ENCODE data around the gene HYAL2. TPM values are rescaled to one million over a fixed set of nuclear protein-coding genes. Genes with fewer than 3 reads are reported as not detected.

Gene HYAL2
- total and polyA plus RNA-seq, 10 of the 15 experiments (the other 5 are each of a cell fraction or from before 2014, with no cell fraction given), result 0.06 to 21.8 (median 12.7) TPM

DNA sequence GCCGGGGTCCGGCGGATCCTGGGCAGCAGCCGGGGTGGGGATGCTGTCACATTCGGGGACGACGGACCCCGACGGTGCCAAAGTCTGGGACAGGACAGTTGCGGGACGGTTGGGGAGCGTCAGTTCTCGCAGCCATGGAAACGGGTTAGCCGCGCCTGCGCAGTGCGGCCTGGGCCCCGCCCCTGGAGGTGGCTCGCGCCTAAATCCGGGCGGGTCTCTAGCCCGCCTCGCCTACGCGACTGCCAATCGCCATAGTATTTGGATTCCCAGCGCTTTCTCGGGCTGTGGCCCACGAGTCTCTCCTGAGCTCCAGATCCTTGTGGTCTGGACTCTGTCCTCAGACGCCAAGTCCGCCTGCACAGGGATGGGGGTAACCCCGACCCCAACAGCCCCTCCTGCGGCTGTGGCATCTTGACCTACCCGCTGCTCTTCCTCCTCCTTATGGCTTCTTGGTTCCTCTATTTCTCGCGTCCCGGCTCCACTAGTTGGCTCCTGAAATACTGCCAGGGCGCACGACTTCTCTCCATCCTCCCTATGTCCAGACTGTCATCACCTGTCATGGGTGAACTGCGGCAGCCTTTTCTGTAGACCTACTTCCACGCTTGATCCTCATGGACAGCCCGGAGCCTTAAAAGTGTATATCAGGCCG is 23.2 kb upstream of the HYAL2 start, which contains the start of gene ZMYND10 (continued):
- TF ChIP-seq CEBPB (IDR thresholded peaks at IDR 0.05; ENCODE audit: borderline replicate concordance in 1 of 2, low read depth in 2 of 2, low read length in 2 of 2) (no peak), MTA2 (IDR thresholded peaks at IDR 0.05; ENCODE audit: low read depth) (no peak), CHD4 (IDR thresholded peaks at IDR 0.05) (no peak), SRF (IDR thresholded peaks at IDR 0.05; ENCODE audit: low read depth in 2 of 2, low read length in 2 of 2) (no peak), BHLHE40 (IDR thresholded peaks at IDR 0.05; ENCODE audit: borderline replicate concordance in 1 of 2, low read depth in 2 of 2, low read length in 1 of 2) (no peak), NBN (IDR thresholded peaks at IDR 0.05) (no peak), NKRF (conservative IDR thresholded peaks at IDR 0.05) (peak; percentile 49; the same call in 1 of the 2 replicates), ZZZ3 (IDR thresholded peaks at IDR 0.05; ENCODE audit: control insufficient read depth, insufficient read length, low read depth) (no peak), EGR1 (IDR thresholded peaks at IDR 0.05; ENCODE audit: borderline replicate concordance in 1 of 2, low read depth in 2 of 2, low read length in 2 of 2) (no peak), MEF2A (IDR thresholded peaks at IDR 0.05; ENCODE audit: insufficient read depth, low read depth, low read length) (no peak), CREM (IDR thresholded peaks at IDR 0.05; ENCODE audit: low read depth) (no peak), ZNF622 (IDR thresholded peaks at IDR 0.05) (no peak), KAT2A (conservative IDR thresholded peaks at IDR 0.05; ENCODE audit: control insufficient read depth, low read depth, low read length) (no peak), RB1 (IDR thresholded peaks at IDR 0.05; ENCODE audit: borderline replicate concordance) (peak; percentile 15; the same call in 1 of the 2 replicates), POLR2AphosphoS2 (IDR thresholded peaks at IDR 0.05; ENCODE audit: low read depth, low read length) (no peak), MYC (IDR thresholded peaks at IDR 0.05; ENCODE audit: insufficient read depth, insufficient read length, insufficient replicate concordance, low read length, severe bottlenecking) (no peak), EP300 (IDR thresholded peaks at IDR 0.05; ENCODE audit: borderline replicate concordance in 1 of 2, control insufficient read depth in 1 of 2, low read depth in 2 of 2, low read length in 2 of 2) (no peak)
- TF ChIP-seq, protein P1, sequence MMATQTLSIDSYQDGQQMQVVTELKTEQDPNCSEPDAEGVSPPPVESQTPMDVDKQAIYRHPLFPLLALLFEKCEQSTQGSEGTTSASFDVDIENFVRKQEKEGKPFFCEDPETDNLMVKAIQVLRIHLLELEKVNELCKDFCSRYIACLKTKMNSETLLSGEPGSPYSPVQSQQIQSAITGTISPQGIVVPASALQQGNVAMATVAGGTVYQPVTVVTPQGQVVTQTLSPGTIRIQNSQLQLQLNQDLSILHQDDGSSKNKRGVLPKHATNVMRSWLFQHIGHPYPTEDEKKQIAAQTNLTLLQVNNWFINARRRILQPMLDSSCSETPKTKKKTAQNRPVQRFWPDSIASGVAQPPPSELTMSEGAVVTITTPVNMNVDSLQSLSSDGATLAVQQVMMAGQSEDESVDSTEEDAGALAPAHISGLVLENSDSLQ (IDR thresholded peaks at IDR 0.05), result no peak
